Fibroblast of peridontal ligament (primary cell): ENCODE data around the gene HNRNPR.
A peak's percentile ranks its signal among the peaks of the same experiment; 100 is the strongest.
"Not testable (repeated sequence)": the region's sequence is repeated elsewhere in the genome, so short reads cannot be mapped to it uniquely, and the experiment has no call there.

Experiments used
- DNase-seq: peaks from one replicate; pipeline ENCODE4 v3.0.0-alpha.2; 2010; ENCODE audit errors: extremely low read depth

The HNRNPR gene

DNA sequence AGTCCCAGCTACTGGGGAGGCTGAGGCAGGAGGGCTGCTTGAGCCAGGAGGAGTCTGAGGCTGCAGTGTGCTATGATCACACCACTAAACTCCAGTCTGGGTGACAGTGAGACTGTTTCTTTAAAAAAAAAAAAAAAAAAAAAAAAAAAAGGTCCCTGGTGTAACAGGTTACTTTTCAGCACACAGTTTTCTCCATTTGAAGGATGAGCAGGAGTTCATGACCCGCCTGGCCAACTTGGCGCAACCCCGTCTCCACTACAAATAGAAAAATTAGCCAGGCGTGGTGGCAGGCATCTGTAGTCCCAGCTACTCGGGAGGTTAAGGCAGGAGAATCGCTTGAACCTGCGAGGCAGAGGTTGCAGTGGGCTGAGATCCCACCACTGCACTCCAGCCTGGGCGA, 12.4 kb downstream of the HNRNPR start:
- no peak for DNase-seq

DNA sequence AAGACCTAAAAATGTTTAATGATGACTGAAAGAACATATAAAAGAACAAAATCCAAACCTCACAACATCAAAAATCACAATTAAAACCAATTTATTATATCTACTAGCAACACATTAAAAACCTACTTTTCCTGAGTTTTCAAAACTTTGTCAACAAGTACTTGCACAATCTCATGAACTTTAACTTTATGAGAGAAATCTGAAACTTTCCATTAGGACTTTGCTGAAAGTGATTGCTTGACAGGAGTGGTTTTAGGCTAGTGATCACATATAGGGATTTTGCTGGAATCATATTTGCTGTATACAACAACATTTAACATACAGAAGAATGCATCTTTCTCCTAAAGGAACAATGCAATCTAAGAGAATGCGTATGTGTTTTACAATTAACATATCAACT, 13.2 kb downstream of the HNRNPR start:
- DNase-seq = no peak

DNA sequence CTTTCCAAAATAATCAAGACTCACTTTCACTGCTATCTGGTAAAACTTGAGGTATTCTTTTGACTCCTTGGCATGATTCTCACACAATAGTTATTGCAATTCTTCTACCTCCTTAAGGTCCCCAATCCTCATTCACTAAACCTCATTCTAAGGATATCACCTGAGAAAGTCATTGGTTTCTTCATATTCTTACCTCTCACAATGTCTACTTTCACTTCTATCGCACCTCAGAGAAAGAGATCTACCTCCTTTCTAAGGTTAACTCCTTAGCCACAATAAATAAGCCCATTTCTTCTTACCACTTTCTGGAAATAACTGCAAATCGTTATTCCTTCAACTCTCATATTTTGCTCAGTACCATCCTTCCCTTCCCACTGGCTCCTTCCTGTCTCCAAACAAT, 18.7 kb downstream of the HNRNPR start:
- DNase-seq = no peak

DNA sequence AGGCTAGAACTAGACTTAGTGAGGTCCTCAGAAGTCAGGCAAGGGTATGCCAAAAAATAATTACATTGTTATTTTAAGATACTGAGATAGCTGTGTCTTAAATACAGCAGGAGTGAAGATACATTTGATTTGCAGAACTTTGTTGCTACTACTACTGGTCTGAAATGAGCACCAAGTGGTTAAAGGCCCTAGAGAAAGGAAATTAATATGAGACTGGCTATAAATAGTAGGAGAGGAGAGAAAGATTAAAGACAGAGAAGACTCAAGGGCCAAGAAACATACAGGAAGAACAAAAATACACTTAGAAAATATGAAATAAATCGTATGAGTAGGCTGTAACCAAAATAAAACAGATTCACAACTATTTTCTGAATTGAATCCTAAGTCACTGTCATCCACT, 21.3 kb downstream of the HNRNPR start:
- DNase-seq = no peak

DNA sequence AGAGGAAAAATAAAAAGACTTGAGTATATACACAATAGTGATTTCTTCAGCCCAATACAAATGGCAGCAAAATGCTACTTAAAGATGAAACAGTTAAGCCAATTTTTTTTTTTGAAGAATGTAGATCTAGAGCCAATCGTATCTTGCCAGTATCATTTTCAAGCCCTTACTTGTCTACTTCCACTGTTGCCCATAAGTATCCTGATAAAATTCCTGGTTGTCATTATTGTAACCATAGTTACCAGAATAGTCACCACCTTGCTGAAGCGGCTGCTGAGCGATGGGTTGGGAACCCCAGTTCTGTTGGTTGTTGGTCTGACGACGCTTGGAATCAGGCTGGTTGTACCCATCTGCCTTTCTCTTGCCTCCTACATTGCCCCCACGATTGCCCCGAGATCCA, 33.8 kb downstream of the HNRNPR start:
- DNase-seq = not testable (repeated sequence)

DNA sequence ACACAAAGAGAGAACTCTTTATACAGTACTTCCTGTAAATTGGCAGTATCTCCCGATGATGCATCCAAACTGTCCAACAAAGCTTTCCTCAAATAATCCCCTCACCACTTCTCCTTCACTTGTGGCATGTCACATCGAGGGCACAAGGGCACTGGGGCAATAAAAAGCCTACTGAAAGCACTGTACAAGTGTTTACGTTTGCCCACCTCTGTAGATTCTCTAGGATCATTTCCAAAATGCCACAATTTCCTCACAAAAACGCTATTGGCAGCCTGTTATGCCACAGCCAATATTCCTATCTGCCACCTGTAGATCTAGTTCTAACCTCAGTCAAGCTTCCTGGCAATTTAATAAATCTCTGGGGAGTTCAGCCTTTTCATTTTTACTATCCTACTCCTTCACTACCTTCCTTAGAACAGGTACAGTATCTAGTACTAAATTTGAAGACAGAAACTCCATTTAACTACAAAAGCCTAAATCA, 39.9 kb downstream of the HNRNPR start:
- DNase-seq = no peak

DNA sequence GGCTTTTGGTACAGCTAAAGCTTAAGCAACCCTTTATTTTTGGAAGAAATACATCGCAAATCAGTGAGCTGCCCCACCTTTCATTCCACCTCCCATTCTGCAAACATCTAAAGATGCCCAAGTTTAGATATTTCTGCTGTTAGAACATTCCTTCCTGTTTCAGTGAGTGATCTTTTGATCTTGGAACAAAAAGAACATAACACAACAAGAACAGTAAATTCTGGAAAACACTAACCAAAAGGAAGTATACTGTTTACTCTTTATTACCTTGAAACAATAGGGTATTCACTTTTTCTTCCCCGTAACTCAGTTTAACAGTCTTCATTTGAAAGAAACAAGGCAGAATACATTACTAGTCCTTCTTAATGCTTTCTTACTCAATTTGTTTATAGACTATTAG, 40.6 kb downstream of the HNRNPR start:
- DNase-seq = no peak

DNA sequence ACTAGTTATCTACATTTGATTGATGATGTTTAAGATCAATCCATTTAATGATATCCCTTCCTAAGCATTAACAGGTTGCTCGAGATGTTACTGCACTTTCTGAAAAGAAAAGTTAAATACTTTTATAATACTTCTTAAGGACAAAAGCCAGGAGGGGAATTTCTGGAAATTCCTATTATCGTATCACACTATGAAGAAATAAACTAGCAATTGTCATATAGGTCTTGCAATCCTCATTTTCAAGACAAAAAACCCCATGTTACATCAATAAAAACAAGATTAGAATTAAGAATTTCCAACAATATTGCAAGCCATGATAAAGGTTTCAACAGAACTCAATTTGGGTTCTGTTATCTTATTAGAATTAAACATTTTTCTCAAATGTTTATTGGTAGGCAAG, 47.2 kb downstream of the HNRNPR start:
- DNase-seq = no peak

DNA sequence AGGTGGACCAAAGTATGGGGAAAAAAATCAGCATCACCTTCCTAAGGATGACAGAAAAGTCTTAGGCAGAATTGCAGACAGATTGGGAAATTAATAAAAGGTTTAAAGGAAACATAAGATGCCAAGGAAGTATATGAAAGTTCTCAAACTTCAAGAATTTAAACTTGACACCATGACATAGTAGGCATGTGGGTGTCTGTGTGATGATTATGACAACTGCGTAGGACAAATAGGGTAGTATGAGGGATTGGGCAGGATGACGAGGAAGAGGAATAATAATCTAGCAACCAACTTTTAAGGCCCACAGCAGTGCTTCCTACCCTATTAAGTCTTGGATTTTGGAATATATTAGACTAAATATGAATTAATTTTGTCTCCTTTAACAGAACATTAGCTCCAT, 52.4 kb downstream of the HNRNPR start:
- DNase-seq = no peak

DNA sequence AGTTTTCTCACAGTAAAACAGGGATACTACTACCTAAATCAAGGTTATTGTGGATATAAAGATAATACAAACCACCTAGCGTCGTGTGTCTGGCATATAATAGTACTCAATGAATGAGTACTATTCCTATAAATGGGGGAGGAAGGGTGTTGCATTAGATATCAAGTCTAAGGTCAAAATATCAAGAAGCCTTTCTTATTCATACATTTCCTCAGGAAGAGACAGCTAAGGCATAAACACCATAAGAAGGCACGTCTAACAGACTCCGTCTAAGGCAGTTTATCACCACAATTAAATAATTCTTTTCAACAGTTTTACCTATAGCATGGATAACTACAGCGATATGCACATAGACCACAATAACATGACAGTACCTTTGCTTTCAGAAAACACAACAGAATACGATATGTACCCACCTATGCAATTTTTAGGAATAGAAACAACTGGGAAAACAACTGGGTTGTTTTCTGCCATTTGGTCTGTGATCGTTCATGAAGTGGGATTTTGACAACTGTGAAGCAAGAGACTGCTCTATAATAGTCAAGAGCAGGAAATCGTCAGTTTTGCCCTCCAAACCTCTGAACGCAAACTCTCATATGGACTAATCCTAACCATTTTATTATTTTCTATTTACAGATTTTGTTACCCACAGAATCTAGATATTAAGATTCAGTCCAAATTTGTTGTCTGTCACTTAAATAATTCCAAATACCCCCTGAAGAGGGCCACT, 53.1 kb downstream of the HNRNPR start:
- DNase-seq = no peak

DNA sequence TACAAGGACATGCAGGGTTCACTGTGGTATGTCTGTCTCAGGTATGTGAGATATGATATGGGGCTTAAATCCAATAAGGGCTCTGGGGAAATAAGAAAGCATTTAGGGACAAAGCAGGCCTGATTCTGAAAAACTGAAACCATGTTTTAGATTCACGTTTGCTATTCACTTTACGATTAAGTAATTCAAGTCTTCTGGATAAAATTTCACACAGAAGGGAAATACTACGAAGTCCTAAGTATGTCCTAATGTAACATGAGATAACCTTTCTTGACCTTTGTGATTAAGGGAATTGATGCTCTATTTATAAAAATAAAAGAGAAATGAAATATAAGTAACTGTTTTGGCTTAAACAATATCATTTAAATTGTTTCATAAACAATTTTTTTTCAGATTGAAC, 55.4 kb downstream of the HNRNPR start:
- no peak for DNase-seq

DNA sequence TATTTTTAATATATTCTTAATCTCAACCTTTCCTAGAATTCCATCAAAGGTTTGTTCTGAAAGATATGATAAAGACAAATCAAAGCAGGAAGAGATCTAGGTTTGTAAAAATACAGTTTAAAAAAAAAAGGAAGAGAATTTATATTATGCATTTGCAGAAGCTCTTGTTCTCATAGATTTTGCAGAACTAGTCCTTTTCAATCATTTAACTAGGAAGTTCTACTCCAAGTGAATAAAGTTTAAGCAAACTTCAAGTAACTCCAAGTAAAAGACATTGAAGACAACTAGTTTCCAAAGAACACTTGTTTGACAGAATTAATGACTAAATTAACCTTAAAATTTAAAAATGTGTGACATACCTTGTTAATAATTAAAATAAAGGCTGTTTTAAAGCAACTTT, 55.9 kb downstream of the HNRNPR start:
- no peak for DNase-seq

DNA sequence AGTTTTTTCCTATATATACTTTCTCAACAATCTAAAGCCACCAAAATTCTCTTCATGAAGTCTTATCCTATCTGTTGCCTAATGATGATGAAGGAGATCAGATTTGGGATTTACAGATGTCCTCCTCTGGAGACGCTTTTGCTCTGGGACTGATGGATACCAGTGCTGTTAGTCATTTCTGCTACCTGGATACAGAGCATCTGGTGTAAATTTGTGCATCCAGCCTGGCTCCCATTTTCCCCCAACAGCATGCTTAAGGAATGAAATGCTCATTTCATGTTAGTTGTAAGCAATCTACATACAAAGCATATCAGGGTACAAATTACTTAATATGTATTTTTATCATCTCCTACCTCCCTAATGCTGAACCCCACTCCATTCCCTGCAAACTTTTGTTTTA, 57.7 kb downstream of the HNRNPR start:
- DNase-seq = no peak

DNA sequence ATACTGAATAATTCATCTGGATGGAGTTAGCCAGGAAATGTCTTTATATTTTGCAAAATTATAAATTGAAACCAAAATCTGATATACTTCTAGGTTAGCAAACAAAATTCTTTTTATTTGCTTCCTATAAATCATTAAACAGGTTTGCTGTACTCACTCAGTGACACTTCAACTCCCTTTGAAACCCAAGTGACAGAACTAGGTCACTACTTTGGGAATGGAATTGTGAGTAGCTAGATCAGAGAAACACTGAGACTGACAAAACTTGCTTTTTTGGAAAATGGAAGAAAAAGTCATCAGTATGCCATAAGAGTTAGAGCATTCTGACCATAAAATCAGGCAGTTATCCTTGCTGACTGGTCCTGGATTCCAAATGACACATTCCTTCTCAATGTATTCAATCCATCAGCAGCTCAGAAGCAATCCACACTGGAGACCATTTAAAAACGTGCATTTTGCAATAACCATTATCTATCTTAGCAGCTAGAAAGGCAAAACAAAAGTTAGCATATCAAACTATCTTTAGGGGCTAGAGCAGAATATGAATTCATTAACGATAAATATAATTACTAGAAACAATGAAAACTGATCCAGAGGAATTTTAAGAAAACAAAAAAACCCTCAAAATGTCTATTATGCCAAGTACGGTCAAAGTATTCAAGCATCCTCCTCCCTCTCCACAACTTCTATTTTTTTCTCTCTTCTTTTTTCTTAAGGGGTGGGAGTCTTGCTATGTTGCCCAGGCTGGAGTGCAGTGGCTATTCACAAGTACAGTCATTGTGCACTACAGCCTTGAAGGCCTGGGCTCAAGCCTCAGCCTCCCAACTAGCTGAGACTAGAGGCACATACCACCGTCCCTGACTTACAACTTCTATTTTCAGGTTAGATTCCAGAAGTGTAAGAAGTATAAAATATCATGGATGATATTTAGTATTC, 60.1 kb downstream of the HNRNPR start:
- DNase-seq = peak; percentile 39

DNA sequence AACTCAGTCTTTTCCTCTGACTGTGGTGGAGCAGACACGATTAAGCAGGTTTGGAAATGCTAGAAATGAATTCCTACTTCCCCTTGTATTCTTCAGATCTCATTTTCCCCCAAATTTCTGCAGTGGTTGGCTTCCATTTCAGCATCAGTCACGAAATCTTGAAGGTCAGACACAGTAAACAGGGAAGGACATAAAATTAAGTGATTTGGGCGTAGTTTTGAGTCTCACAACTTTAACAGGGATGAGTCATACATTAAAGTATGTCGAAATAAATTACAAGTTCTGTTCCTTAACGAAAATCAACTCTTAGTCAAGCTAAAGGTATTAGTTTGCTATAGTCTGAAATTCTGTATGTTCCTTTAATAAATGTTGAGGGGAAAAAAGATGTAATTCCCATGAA, 61.1 kb downstream of the HNRNPR start:
- DNase-seq = peak; percentile 70

DNA sequence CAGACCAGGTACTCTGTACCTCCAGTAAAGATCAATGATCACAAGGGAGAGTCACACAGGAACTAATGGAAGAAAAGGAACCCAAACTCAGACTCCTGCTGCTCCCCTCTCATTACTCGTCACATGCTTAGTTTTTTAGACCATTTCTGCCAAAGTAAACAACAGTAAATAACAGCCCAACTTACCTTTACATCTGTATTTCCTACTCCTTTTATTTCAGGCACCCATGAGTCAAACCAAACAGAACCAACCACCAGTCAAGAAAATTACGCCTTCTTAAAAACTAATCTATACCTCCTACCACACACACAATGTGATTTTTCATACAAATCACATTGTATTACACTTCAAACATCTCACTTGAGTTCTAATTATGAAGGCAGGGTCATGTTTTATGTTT, 65.4 kb downstream of the HNRNPR start:
- no peak for DNase-seq

DNA sequence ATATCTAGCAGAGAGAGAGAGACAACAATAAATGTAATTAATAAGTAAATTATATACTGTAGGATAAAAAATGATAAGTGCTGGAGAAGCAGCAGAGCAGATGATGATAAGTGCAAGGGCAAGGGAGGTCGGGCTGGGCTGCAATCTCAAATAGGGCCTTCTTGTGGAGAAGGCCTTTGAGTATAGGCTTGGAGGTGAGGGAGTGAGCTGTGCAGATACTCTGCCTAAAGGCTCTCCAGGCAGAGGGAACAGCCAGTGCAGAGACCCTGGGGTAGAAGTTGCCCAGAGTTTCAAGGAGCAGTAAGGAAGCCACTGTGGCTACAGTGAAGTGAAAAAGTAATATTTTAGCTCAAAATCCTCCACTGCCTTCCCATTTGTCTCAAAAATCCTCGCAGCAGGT, 67.6 kb downstream of the HNRNPR start:
- no peak for DNase-seq

DNA sequence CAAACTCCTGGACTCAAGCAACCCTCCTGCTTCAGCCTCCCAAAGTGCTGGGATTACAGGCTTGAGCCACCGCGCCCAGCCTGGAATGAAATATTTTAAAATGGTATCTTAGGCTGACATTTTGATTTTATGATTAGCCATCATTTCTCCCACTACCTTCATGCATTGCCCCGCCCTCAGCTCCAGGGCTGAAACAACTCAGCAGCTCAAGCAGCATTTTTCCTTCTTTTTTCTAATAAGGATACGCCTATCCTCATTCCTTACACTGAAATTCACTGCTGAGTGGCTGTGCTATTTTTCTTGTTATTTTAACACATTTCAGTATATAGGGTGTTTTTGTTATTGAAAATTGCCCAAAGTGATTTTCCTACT, 70.0 kb downstream of the HNRNPR start:
- no peak for DNase-seq

DNA sequence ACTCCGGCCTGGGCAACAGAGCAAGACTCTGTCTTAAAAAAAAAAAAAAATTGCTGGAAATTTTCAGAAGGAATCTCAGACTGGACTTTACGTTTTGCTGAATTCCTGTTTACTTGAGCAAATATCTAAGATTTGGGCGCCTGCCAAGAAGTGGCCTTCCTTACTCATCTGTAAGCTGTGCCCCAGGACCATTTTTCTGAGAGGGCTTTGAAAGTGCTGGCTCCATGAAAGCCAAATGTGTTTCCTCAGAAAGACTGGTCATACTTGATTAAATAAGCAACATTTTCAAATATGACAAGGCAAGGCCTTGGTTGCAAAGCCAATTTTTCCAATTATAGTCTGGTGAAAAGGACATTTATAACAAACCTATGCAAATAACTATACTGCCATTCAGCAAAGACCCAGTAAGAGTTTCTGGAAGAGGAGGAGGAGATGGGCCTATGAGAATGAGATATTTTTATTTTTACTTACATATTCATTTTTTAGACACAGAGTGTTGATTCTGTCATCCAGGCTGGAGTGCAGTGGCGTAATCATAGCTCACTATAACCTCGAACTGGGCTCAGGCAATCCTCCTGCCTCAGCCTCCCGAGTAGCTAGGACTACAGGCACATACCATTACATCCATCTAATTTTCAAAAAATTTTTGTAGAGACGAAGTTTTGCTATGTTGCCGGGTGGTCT, 70.5 kb downstream of the HNRNPR start:
- peak; percentile 80 for DNase-seq

DNA sequence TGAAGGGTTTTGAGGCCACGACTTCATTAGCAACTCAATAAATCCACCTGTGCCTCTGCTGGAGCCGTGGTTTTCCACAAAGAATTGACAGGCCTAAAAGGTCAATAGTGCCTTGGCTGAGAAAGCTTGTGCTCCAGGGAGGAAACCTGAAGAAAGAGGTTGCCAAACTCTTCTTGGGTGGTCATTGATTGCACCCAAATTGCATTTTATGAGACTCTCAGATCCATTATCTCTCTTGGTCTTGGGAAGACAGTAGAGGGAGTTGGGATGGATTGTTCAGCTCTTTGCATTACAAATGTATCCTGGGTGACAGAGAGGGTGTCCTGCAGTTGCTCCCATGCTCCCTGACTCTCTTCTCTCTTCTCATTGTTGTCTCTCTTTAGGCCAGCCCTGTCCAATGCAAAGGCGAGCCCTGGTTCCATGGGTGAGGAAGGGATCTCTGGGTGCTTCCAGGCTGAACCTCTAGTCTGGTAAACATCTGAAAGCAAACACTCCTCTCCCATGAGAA, 80.7 kb downstream of the HNRNPR start:
- DNase-seq = no peak

DNA sequence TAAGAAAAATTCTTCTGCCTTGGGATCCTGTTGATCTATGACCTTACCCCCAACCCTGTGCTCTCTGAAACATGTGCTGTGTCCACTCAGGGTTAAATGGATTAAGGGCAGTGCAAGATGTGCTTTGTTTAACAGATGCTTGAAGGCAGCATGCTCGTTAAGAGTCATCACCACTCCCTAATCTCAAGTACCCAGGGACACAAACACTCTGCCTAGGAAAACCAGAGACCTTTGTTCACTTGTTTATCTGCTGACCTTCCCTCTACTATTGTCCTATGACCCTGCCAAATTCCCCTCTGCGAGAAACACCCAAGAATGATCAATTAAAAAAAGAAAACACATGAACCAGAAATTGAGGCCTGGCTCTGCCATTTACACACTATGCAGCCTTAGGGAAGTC, 86.0 kb downstream of the HNRNPR start:
- DNase-seq = not testable (repeated sequence)

DNA sequence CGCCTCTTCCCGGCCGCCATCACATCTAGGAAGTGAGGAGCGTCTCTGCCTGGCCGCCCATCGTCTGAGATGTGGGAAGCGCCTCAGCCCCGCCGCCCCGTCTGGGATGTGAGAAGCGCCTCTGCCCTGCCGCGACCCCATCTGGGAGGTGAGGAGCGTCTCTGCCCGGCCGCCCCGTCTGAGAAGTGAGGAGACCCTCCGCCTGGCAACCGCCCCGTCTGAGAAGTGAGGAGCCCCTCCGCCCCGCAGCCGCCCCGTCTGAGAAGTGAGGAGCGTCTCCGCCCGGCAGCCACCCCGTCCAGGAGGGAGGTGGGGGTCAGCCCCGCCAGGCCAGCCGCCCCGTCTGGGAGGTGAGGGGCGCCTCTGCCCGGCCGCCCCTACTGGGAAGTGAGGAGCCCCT, 86.7 kb downstream of the HNRNPR start:
- DNase-seq = not testable (repeated sequence)
